GM18508 (cell line): ENCODE results near the gene ADCYAP1R1.

Source experiments
- ATAC-seq: cut with Tn5 transposase; IDR thresholded peaks from one replicate; pipeline ENCODE4 v1.9.1; 2021; ENCODE audit warnings: moderate number of reproducible peaks; ENCODE audit not compliant: insufficient read depth, unreplicated experiment

The ADCYAP1R1 gene

DNA sequence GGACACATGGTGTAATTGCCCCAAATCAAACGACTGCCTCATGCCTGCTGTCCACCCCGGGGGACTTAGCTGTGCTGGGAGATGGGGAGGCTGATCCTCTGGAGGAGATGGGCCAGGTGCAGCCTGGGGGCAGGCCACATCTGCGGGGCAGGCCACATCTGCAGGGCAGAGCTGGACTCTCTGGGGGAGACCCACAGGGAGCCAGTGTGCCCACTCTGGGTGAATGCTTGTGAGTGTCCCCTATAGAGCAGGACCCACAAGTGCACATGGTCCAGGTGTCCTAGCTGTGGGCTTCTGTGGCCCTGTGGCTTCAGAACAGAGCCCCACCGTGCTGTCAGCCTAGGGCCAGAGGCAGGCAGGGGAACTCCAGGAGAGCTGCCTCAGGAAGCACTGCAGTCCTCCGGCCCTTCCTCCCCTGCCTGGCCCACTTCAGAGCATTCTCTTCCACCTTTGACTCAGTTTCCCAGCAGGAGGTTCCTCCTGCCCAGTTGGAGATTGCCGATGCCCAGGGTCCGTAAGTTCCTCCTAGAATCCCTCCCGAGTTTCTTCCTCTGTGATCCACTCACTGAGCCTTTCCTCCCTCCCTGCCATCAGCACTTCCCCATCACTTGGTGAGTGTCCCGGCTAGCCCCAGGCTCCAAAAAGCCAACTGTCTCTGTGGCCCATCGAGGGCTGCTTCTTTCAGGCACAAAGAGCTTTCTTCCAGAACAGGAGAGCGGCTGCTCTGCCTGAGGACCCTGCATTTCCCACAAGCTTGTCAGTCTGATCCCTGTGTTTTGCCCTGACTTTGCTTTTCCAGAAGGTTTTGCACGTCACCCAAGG, 50.3 kb downstream of the ADCYAP1R1 start:
- no peak for ATAC-seq

DNA sequence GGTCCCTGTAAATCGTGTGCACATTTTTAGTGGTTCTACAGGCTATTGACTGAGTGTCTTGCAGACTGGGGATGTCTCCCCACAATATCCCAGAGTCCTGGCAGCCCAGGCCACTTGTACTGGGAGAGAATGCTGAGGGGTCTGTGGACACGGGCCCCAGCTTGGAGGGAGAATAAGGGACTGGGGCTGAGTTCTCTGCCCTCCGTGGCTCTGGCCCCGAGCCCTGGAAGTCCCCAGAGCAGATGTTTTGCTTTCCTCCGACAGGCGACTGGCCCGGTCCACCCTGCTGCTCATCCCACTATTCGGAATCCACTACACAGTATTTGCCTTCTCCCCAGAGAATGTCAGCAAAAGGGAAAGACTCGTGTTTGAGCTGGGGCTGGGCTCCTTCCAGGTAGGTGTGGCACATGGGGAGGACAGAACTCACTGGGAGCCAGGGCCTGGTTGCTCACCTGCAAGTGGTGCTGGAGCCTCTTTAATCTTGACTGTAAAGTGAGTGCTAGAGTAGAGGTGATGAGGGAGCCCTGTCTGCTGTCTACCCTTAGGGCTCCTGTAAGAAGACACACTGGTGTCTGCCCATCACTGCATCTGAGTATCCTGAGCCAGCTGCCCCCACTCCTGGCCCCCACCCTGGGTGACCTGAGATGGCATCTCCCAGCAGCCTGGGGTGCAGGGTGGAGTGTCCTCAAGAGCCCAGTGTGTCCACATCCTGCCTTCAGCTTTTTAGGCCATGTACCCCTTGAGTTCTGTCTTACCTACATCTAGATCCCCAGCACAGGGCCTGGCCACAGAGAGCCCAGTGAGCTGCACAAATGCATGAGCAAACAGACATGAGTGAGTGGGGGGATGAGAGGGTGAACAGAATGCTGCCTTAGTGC, 51.1 kb downstream of the ADCYAP1R1 start:
- ATAC-seq, result no peak

DNA sequence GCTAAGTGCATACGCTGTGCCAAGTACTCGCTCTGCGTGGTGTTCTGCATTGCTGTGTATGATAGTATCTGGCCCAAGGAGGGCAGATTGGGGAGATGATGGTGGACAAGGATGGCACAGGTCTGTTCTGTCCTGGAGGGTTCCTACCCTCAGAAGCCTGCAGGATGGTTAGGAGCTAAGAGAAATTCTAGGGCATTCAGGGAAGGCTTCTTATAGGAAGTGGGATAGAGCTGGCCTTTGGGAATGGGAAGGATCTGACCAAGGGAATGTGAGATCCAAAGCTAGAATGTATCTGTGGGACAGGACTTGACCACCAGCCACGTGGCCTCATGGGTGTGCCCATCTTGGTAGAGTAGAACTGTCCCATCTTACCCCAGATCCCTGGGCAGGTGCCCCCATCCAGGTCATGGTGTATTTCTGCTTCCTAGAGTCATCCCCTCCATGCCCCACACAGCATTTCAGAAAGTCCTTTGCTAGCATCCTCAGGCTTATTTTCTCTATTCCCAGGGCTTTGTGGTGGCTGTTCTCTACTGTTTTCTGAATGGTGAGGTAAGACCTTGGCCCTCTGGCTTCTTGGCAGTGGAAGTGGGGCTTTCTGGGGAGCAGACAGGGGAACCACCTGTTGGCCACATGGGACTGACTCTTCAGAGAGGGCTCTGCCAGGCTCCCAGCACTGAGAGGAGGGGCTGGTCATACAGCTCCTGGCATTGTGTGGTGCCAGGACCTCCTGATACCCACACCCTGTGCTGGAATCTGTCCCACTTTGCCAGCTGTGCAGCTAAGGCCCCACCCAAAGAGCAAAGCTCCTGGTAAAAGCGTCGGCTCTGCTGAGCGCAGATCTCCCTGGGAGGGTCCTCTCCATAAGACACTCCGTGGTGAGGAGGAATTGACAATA, 52.5 kb downstream of the ADCYAP1R1 start:
- no peak for ATAC-seq

DNA sequence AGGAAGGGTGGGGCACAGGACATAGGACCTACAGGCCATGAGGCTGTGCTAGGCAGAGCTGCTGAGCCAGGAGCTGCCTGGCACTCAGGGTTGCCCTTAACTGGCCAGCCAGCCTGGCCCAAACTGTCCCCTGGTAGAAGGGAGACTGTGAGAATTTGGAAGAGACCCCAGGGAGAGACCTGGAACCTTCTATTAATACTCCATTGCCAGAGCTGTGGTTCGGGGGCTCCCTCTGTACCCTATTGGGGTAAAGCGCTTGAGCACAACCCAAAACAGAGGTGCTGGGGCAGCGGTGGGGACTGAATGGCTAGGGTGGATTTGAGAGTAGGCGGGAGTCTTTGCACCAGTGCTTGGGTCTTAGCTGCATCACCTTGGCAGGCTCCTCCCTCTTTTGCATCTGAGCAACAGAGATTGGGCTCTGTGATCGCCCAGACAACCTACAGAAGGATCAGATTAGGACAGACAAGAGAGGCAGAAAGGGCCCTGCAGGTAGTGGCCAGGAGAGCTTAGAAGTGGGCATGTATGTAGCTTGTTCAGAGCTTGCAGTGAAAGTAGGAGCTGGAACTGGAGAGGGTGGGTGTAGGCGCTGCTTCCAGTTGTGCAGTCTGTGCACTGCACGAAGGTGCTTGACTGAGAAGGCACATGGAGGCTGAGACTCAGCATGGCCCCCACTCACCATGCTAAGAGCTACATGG, 53.3 kb downstream of the ADCYAP1R1 start:
- no peak for ATAC-seq

DNA sequence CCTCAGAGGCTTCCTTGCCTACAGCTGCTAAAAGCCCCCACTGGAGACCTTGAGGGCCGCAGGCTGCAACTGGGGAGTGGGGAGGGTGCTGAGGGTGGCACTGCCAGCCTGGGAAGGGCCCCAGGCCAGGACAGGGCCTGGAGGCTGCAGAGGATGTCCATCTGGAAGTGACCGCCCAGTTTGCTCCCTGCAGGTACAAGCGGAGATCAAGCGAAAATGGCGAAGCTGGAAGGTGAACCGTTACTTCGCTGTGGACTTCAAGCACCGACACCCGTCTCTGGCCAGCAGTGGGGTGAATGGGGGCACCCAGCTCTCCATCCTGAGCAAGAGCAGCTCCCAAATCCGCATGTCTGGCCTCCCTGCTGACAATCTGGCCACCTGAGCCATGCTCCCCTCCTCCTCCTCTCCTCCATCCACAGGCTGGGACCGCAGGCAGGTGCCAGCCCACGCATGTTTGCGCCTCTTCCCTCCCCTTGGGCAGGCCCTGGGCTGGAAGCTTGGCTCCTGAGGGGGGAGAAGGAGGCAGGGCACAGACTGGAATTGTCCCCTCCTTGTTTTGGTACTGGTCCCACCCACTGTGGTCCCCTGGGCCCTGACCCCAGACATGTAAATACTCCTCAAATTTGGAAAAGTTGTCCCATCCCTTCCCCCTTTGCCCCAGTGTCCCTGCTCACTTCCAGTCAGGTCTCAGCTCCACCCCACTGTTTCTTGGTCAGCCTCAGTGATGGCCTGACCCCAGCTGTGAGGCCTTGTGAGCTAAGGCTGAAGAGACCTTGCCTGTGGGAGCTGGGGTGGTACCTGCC, 54.4 kb downstream of the ADCYAP1R1 start:
- ATAC-seq, result no peak

DNA sequence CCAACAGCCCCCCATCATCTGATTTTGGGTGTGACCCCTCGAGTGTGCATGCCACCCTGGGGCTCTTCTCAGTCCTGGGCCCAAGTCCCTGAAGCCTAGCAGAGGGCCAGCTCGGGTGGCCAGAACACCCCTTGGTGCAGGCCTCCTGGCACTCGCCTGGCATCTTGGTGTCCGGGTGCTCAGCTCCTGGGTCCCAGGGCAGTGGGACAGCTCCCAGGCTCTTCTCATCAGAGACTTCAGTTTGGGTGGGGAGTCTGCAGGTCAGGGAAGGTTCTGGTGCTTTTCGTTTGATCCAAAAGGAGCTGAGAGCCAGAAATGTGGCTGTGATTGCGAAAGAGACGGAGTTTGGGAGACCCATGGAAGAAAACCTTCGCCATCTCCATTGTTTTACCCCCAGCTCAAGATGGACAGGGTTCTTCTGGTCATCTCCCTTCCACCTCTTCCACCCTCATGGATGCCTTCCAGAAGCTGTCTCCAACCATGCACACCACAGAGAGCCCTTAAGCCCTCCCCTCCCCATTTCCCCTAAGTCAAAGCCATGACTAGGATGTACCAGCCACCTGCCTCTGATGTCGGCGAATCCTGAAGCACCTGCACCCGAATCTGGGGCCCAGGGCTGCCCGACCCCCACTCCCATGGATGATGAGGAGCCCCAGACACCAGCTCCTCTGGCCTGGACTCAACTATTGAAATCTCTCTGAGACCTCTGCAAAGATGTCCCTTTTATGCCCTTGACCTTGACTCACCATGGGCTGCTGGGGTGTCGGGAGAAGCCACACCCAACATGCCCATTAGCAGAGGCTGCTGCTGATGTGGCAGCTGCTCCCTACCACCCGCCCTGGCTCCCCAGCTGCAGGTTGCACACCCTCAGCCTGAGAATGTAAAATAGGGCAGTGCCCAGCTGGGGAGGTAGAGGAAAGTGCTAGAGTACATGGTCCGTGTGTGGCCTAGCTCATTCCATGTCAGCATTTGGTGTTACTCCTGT, 55.3 kb downstream of the ADCYAP1R1 start:
- no peak for ATAC-seq

DNA sequence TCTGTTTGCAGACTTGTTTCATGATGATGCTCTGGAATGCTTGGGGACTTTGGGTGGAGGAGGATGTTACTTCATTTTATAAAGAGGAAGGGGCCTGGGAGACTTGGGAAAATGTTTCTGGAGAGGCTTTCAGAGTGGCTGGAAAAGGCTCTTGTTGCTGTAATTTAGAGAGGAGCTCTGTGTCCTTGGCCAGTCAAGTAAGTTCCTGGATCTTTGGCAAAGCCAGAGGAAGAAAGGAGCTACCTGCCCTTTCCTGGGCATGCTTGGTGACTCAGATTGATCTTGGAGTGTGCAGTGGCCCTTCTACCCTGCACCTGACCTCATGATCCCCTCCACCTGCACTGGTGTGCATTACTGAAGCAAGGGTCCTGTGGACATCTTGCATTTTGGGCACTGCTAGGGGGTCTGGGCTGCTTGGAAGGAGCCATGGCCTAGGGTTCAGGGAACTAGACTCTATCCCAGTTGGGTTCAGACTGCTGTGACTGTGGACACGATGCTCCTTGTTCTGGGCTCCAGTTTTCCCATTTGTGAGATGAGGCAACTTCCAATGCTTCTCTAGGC, 56.1 kb downstream of the ADCYAP1R1 start:
- ATAC-seq, result no peak

DNA sequence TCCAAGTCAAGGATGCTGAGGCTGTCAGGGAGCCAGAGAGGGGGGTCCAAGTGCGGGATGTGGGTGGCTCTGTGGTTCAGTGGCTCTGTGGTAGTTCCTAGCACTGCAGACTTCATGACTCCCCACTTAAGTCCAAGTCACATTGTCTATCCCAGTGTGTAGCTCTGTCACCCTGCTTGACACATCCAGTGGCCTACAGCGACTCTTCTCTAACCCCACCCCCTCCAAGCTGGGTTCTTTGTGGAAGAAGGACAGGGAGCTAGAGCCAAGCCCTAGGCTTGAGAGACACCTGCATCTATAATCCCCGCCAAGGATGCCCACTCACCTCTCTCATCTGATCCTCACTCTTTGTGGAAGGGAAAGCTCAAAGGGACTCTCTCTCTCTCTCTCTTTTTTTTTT, 57.6 kb downstream of the ADCYAP1R1 start:
- ATAC-seq, result no peak

DNA sequence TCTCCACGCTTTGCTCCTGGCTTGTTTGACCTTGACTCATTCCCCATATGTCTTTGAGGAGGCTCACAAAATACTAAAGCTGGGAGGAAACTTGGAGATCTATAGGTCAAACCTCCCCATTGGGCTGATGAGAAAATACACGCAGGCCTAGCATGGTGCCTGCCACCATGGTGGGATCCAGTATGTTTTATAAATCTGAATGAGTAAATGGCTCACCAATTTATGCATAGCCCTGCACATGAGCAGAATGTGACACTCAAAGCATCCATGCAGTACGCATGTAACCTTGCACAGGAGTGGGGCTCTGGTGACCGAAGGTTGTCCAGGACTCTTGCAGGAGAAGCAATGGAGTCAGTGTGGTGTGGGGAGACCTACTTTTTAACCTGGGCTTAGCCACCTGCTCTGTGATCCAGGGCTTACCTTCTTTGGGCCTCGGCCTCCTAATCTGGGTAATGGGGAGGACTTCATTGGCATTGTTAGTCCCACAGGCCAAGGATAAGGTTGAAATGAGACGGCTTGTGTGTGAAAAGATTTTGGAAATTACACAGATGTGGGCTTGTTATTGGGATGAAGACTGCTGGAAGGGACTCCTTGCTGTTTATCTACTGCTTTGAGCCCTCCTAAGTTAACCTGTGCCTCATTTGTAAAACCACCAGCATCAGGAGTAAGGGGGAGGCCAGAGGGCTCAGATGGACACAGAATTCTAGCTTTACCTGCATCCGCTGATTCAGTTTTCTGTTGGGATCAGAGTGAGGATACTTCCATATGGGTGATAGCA, 58.4 kb downstream of the ADCYAP1R1 start:
- no peak for ATAC-seq

DNA sequence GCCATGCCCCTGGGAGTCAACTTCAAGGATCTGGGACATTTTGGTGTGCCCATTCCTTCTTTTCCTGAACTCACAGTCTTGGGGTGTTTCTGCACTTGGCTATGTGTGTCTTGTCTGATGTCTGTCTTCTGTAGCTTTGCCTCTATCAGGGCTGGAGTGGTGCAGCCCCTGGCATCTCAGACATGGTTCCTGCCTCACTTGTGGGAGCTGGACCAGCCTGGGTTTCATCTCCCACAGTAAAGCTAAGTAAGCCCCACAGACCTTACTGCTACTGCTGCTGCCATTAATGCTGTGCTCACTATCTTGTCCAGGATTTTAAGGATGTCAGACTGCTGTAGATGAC, 59.0 kb downstream of the ADCYAP1R1 start:
- no peak for ATAC-seq

DNA sequence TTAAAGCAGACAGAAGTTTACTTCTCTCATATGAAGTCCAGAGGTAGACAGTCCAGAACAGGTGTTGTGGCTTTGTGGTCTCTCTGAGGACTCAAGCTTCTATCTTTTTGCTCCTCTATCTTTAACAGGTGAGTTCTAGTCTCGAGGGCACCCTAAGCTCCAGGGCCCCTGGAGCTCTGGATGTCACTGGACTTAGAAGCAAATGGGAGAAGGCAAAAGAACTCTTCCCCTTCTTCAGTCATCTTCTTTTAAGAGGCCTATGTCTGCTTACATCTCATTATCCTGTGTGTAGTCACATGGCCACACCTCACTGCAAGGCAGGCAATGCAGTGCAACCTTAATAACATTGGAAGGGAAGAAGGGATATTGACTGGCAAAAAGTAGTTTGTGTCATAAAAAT, 61.6 kb downstream of the ADCYAP1R1 start:
- ATAC-seq, result no peak

DNA sequence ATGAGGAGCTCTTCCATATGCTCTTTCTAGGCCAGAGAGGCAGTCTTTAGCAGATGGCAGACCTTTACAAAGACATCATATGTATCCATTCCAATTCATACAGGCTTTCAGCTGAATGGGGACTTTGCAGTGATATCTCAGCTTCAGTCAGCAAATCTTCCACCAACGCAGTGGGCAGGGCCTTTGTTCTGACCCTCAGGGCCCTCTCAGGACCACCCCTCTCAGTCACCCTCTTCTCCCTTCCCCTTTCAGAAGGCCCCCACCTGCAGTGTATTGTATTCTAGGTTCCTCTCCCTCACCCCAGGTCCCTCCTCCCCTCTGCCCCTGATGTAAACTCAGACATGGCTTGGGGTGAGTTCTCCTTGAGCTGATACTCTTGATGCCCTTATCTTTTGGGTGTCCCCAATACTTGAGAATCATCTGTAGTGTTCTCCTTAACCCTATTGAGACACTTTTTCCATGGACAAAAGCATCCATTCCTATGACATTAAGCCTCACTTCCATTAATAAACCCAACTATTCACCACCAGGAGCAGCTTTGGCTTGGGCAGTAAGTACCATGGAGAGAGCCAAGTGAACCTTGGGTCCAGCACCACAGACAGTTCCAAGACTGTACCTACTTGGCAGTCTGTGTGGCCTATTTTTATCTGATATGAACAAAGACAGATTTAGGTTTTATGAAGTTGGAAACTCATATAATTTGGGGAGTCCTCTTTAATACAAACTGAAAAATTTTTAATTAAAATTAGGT, 62.7 kb downstream of the ADCYAP1R1 start:
- ATAC-seq, result no peak

DNA sequence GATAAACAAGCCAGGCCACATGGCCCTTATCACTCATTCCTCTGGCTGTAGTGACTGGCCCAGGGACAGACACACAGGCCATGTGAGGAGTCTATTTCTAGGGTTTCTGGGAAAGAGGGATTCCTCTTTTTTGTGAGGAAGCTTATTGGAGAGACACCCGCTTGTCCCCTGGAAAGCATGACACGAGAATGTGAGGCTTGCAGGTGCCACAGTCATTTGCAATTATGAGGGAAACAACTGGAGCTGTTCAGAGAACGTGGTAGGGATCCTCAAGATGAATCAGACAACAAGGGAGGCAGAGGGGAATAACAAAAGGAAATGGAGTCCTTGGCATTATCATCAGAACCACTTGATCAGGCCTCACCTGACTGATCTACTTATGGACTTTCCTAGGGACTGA, 64.5 kb downstream of the ADCYAP1R1 start:
- ATAC-seq, result no peak

DNA sequence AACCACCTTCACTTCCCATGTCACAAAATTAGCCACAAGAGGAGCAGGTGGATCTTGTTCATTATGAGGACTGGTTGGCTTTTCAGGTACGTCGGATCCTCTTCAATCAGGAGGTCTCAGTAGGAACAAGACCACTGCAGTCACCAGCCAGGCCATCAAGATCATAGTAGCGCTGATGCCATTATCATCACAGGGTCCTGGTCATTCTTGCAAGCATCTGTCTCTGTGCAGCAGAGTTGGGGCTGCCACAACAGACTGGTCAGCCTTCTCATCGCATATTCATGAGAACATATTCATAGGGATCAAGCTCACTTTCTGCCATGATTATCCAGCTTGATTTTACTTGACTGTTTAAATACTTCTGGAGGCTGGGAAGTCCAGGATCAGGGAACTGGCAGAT, 67.1 kb downstream of the ADCYAP1R1 start:
- ATAC-seq, result no peak

DNA sequence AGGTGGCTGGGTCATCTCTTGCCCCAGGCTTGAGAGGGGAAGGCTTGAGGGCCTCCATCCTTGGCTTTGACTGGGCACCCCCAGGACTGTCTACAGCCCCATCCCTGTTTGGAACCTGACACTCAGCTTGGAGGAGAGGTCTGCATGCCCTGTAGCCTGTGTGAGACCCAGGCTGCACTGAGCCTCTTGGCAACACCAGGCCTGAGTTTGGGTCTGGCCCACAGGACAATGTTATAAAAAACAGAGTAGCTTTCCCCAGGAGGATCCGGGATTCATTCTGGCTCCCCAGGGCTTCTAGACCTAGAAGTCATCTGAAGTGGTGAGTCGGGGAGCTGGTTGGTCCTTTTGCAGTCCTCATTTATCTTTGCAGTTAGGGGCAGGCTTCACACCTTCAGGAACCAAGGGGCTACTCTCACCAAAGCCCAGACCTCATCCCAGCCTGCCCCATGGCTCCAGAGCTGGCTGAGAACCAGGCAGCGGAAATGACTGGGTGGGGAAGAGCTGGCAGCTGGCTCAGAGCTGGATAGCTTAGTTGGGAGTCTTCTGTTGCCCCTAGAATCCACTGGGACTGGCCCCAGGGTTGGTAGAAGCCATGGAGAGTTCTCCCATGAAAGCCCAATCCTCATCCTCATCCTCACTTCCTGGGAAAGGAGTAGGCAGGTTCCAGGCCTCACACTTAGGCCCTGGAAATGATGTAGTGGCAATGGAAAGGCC, 68.8 kb downstream of the ADCYAP1R1 start:
- no peak for ATAC-seq

DNA sequence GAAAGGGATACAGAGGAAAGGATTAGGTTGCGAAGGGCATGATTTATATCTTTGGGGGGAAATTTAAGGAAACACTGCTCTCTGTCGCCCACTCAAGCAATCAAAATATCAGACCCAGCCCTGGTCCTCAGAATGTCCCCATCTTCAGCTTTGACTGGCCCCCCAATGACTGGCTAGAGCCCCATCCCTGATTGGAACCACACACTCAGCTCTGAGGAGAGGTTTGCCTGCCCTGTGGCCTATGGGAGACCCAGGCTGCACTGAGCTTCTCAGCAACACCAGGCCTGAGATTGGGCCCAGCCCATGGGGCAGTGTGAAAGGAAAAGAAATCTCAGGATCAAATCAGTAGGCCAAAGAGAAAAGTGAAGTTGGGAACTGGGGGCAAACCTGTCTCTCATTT, 69.5 kb downstream of the ADCYAP1R1 start:
- no peak for ATAC-seq
